Measurements from ENCODE around the gene SWAP70.

The SWAP70 gene

DNA sequence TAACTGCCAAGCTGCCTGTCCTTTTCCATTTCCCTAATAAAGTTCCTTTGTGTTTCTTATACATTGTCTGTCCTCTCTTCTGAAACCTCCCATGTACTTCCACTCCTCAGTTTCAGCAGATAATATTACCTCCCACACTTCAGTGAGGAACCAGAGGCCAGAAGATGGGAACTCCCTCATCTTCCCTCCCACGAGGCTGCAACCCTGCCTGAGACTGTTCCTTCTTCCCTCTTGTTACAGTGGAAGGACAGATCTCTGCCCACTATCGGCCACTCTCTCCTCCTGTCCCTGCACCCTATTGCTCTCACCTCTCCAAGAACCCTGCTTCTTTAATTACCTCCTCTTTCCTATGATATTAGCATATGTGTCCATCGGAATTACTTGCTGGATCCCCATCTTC, 38.1 kb upstream of the SWAP70 start:
- Histone ChIP-seq H3K36me3 (ENCODE audit: control insufficient read depth, insufficient read depth, low read length) (no peaks in the 10 kb centered on the region), H3K9me3 (ENCODE audit: control insufficient read depth, low read length) (no peaks in the 10 kb centered on the region), H3K27ac (ENCODE audit: low read depth, low read length, severe bottlenecking) (no peak overlapping the region), H3K4me3 (ENCODE audit: extremely low read depth, insufficient read depth, low read length, poor library complexity, severe bottlenecking) (no peak overlapping the region), H3K4me1 (ENCODE audit: control insufficient read depth, insufficient read depth, low read length, poor library complexity, severe bottlenecking) (peaks cover 13% of the 10 kb centered on the region)
- 78 to 86% methylated on average over 3 of the region's 3 CpGs for WGBS, 2 experiments (ENCODE audit: insufficient coverage in 2 of 2)

DNA sequence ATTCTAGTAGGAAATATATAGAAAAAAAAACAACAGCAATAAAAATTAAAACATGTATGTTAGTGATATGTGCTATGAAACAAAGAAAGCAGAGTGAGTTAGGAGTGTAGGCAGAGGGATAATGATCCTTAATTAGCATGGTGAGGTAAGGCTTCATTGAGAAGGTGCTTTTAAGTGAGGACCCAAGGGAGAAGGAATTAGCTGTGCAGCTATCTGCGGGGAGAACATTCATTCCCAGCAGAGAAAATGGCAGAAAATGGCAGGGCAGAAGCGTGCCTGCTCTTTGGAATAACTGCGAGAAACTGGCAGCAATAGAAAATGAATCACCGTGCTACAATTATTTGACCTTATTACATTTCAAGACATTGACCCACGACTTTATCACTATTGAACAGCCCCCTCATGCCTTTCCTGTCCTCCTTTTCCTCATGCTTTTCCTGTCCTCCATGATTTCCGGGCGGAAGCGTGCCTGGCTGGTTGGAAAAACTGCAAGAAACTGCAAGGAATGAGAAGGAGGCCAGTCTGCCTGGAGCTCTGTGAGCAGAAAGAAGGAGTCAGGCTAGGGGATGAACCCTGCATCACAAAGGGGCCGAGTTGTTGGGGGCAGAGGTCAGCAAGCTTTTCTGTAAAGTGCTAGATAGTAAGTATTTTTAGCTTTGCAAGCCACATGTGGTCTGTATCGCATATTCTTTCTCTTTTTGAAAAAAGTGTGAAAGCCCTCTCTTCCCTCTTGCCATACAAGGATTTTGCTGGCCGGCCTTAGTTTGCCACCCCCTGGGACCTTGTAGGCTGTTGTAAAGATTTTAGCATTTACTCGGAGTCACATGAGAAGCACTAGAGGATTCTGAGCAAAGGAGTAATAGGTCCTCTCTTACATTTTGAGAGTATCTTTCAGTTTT, 37.1 kb upstream of the SWAP70 start:
- H3K27ac ChIP-seq (ENCODE audit: low read depth, low read length, severe bottlenecking): peak overlapping the region; percentile 79
- no peaks in the 10 kb centered on the region for H3K36me3 ChIP-seq (ENCODE audit: control insufficient read depth, insufficient read depth, low read length)
- H3K9me3 ChIP-seq (ENCODE audit: control insufficient read depth, low read length): no peaks in the 10 kb centered on the region
- H3K4me1 ChIP-seq (ENCODE audit: control insufficient read depth, insufficient read depth, low read length, poor library complexity, severe bottlenecking): peaks cover 13% of the 10 kb centered on the region
- 27 to 29% methylated on average over 9 to 11 of the region's 12 CpGs for WGBS, 2 experiments (ENCODE audit: insufficient coverage in 2 of 2)
- peak overlapping the region; percentile 8 for H3K4me3 ChIP-seq (ENCODE audit: extremely low read depth, insufficient read depth, low read length, poor library complexity, severe bottlenecking)

DNA sequence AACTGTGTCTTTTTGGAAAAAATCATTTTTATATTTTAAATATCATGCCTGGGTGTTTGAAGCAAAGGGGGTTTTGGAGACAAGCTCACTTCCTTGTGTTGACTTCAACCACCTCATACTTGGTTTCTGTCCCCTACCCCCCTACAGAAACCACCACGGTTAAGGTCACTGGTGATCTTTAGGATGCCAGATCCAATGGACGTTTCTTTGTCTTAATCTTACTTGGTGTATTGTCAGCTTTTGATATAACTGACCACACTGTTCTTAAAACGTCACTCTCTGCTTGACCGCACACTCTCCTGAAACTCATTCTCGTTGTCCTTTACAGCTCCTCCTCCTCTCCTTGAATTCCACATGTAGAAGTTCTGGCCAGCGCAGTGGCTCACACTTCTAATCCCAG, 34.8 kb upstream of the SWAP70 start:
- 88 to 95% methylated on average over 4 to 6 of the region's 6 CpGs for WGBS, 2 experiments (ENCODE audit: insufficient coverage in 2 of 2)
- H3K4me1 ChIP-seq (ENCODE audit: control insufficient read depth, insufficient read depth, low read length, poor library complexity, severe bottlenecking): peaks cover 13% of the 10 kb centered on the region
- no peaks in the 10 kb centered on the region for H3K9me3 ChIP-seq (ENCODE audit: control insufficient read depth, low read length)
- H3K36me3 ChIP-seq (ENCODE audit: control insufficient read depth, insufficient read depth, low read length): no peaks in the 10 kb centered on the region
- no peak overlapping the region for H3K27ac ChIP-seq (ENCODE audit: low read depth, low read length, severe bottlenecking)
- no peak overlapping the region for H3K4me3 ChIP-seq (ENCODE audit: extremely low read depth, insufficient read depth, low read length, poor library complexity, severe bottlenecking)

DNA sequence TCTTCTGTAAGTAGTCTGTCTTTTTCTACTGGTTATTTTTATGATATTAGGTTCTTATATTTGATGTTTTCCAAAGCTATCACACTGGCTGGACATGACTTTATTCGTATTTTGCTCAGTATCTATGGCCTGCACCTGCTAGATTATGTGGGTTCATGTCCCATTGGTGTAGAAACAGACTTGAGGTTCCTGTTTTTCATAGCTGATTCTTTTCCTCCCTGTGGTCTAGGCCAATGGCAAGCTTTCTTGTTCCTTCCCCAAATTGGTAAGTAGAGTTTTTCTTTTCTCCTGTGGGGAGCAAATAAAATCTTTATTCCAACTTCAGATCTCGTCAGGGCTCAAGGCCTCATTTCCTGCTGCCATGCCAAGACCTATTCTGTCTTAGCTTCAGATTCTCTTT, 30.2 kb upstream of the SWAP70 start:
- H3K9me3 ChIP-seq (ENCODE audit: control insufficient read depth, low read length): no peaks in the 10 kb centered on the region
- no peak overlapping the region for H3K4me3 ChIP-seq (ENCODE audit: extremely low read depth, insufficient read depth, low read length, poor library complexity, severe bottlenecking)
- WGBS, 2 experiments (ENCODE audit: insufficient coverage in 2 of 2): 94% methylated on average over 2 of the region's 2 CpGs; no CpG with 5 or more reads in 1 of the 2 experiments
- H3K36me3 ChIP-seq (ENCODE audit: control insufficient read depth, insufficient read depth, low read length): no peaks in the 10 kb centered on the region
- H3K27ac ChIP-seq (ENCODE audit: low read depth, low read length, severe bottlenecking): no peak overlapping the region
- H3K4me1 ChIP-seq (ENCODE audit: control insufficient read depth, insufficient read depth, low read length, poor library complexity, severe bottlenecking): no peaks in the 10 kb centered on the region

DNA sequence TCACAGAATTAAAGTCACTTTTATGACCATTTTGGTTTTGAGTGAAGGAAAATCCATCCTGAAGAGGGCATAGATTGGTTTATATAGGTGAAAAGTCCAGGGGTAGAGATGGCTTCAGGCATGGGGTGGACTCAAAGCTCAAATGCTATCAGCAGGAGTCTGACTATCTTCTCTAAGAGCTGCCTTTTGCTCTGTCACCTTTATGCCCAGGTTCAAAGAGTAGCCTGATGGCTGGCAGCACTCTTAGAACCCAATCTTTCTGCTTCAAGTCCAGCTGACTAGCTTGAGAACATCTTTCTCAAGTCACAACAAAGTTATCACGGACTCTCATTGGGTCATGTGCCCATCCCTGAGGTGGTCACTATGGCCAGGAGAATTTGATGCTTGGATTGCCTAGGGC, 27.2 kb upstream of the SWAP70 start:
- Histone ChIP-seq H3K9me3 (ENCODE audit: control insufficient read depth, low read length) (no peaks in the 10 kb centered on the region), H3K4me1 (ENCODE audit: control insufficient read depth, insufficient read depth, low read length, poor library complexity, severe bottlenecking) (no peaks in the 10 kb centered on the region), H3K27ac (ENCODE audit: low read depth, low read length, severe bottlenecking) (no peak overlapping the region), H3K36me3 (ENCODE audit: control insufficient read depth, insufficient read depth, low read length) (no peaks in the 10 kb centered on the region), H3K4me3 (ENCODE audit: extremely low read depth, insufficient read depth, low read length, poor library complexity, severe bottlenecking) (no peak overlapping the region)
- 67 to 100% methylated on average over 1 of the region's 1 CpG for WGBS, 2 experiments (ENCODE audit: insufficient coverage in 2 of 2)

DNA sequence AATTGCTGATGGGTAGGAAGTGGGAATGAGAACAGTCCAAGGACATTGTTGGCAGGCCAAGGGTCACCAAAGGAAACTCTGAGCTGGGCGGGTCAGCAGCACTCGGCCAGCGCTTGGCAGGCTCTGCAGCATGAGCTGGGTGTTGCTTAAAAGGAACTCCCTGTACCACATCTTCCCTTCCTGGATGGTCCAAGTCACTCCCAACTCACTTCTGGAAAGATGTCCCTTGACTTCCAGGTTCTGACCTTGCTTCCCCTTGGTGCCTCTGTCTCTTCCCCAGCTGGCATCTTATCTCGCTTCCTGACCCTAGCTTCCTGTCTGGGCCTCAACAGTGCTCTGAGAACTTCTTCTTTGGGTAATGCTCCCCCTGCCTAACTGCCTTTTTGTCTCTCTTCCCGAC, 24.8 kb upstream of the SWAP70 start:
- Histone ChIP-seq H3K4me3 (ENCODE audit: extremely low read depth, insufficient read depth, low read length, poor library complexity, severe bottlenecking) (no peak overlapping the region), H3K36me3 (ENCODE audit: control insufficient read depth, insufficient read depth, low read length) (no peaks in the 10 kb centered on the region), H3K4me1 (ENCODE audit: control insufficient read depth, insufficient read depth, low read length, poor library complexity, severe bottlenecking) (no peaks in the 10 kb centered on the region), H3K9me3 (ENCODE audit: control insufficient read depth, low read length) (no peaks in the 10 kb centered on the region), H3K27ac (ENCODE audit: low read depth, low read length, severe bottlenecking) (no peak overlapping the region)
- 95 to 97% methylated on average over 4 of the region's 5 CpGs for WGBS, 2 experiments (ENCODE audit: insufficient coverage in 2 of 2)

DNA sequence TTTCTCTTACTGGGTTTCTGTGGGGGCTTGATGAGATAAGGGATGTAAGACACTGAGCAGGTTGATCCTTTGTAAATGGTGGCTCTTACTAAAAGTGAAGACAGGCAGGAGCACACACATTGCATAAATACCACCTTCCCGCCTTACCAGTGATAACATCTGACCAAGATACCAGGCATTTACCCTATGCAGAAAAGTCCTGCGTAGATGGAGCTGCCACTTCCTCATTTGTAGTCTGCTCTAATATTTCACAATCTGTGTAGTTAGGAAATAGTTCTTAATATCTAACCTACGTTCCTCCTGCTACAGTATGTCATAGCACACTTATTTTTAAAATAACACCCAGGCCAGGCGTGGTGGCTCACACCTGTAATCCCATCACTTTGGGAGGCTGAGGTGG, 23.9 kb upstream of the SWAP70 start:
- no peaks in the 10 kb centered on the region for H3K4me1 ChIP-seq (ENCODE audit: control insufficient read depth, insufficient read depth, low read length, poor library complexity, severe bottlenecking)
- no peak overlapping the region for H3K4me3 ChIP-seq (ENCODE audit: extremely low read depth, insufficient read depth, low read length, poor library complexity, severe bottlenecking)
- H3K27ac ChIP-seq (ENCODE audit: low read depth, low read length, severe bottlenecking): no peak overlapping the region
- no peaks in the 10 kb centered on the region for H3K36me3 ChIP-seq (ENCODE audit: control insufficient read depth, insufficient read depth, low read length)
- 100% methylated on average over 1 to 2 of the region's 4 CpGs for WGBS, 2 experiments (ENCODE audit: insufficient coverage in 2 of 2)
- H3K9me3 ChIP-seq (ENCODE audit: control insufficient read depth, low read length): no peaks in the 10 kb centered on the region

DNA sequence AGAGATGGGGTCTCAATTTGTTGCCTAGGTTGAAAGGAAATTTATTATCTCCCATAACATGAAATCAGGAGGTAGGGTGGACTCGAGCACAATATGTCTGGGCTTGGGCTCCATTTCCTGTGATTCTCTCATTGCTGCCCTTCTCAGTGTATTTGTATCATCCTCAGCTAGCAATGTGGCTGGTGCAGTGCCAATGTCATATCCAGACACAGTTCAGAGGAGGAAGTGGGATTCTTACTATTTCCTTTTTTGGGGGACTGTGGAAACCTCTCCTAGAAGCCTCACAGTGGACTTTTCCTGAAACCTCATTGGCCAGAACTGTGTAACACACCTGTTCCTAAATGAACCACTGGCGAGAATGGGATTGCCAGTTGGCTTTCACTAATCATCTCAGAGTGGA, 21.0 kb upstream of the SWAP70 start:
- Histone ChIP-seq H3K27ac (ENCODE audit: low read depth, low read length, severe bottlenecking) (no peak overlapping the region), H3K4me3 (ENCODE audit: extremely low read depth, insufficient read depth, low read length, poor library complexity, severe bottlenecking) (no peak overlapping the region), H3K4me1 (ENCODE audit: control insufficient read depth, insufficient read depth, low read length, poor library complexity, severe bottlenecking) (no peaks in the 10 kb centered on the region), H3K9me3 (ENCODE audit: control insufficient read depth, low read length) (peaks cover 4% of the 10 kb centered on the region), H3K36me3 (ENCODE audit: control insufficient read depth, insufficient read depth, low read length) (no peaks in the 10 kb centered on the region)
- WGBS, 2 experiments (ENCODE audit: insufficient coverage in 2 of 2): no CpG with 5 or more reads among the region's 2 CpGs

DNA sequence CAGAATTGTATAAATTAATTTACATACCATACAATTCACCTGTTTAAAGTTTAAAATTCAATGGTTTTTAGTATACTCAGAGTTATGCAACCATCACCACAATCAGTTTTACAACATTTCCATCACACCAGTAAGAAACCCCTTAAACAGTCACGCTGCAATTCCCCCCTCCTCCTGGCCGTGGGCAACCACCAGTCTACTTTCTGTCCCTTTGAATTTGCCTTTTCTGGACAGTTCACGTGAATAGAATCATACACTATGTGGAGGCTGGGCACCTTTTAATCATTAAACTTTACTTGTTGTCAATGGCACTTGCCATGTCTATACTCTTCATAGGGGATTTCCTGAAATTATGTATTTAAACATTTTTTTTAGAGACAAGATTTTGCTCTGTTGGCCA, 20.1 kb upstream of the SWAP70 start:
- H3K9me3 ChIP-seq (ENCODE audit: control insufficient read depth, low read length): peaks cover 4% of the 10 kb centered on the region
- no peak overlapping the region for H3K27ac ChIP-seq (ENCODE audit: low read depth, low read length, severe bottlenecking)
- 74 to 88% methylated on average over 2 to 3 of the region's 3 CpGs for WGBS, 2 experiments (ENCODE audit: insufficient coverage in 2 of 2)
- H3K4me1 ChIP-seq (ENCODE audit: control insufficient read depth, insufficient read depth, low read length, poor library complexity, severe bottlenecking): no peaks in the 10 kb centered on the region
- no peaks in the 10 kb centered on the region for H3K36me3 ChIP-seq (ENCODE audit: control insufficient read depth, insufficient read depth, low read length)
- no peak overlapping the region for H3K4me3 ChIP-seq (ENCODE audit: extremely low read depth, insufficient read depth, low read length, poor library complexity, severe bottlenecking)

DNA sequence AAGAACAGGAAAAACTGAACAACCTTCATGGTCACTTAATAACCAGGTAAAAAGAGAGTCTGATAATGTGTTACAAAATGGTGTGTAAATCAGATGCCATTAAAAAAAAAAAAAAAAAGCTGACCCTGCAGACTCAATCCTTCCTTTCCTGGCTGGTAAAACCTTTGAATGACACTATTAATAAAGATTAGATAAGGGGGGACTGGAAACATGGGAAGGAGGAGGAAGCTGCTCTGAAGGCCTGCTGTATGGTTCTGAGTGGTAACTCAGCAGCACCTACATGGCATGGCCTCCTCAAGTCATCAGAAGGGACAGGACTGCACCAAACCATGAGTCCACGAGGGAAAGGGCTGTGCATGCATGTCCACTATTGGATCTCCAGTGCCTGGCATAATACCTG, 18.0 kb upstream of the SWAP70 start:
- Histone ChIP-seq H3K36me3 (ENCODE audit: control insufficient read depth, insufficient read depth, low read length) (no peaks in the 10 kb centered on the region), H3K4me1 (ENCODE audit: control insufficient read depth, insufficient read depth, low read length, poor library complexity, severe bottlenecking) (no peaks in the 10 kb centered on the region), H3K4me3 (ENCODE audit: extremely low read depth, insufficient read depth, low read length, poor library complexity, severe bottlenecking) (no peak overlapping the region), H3K9me3 (ENCODE audit: control insufficient read depth, low read length) (peaks cover 4% of the 10 kb centered on the region), H3K27ac (ENCODE audit: low read depth, low read length, severe bottlenecking) (no peak overlapping the region)
- 94 to 100% methylated on average over 1 of the region's 1 CpG for WGBS, 2 experiments (ENCODE audit: insufficient coverage in 2 of 2)

DNA sequence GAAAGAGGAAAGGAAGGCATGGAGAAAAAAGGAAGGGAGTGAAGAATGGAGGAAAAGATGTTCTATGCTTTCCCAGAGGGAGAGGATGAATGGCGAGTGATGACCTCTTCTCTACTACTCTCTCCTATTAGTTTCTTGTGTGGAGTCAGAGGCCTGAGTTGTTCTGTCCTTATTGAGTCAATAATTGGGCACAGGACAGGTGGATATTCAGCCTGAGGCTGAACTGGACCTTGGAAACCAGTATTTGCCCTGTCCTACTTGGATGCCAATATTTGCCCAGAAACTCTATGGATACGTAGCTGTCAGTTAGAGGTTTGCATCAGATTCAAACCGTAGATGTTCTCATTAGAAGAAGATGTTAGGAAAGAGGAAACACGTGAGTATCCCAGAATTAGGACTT, 17.6 kb upstream of the SWAP70 start:
- no peak overlapping the region for H3K4me3 ChIP-seq (ENCODE audit: extremely low read depth, insufficient read depth, low read length, poor library complexity, severe bottlenecking)
- whole genome bisulfite sequencing, 2 experiments (ENCODE audit: insufficient coverage in 2 of 2): 93 to 97% methylated on average over 3 of the region's 4 CpGs
- H3K9me3 ChIP-seq (ENCODE audit: control insufficient read depth, low read length): peaks cover 4% of the 10 kb centered on the region
- no peaks in the 10 kb centered on the region for H3K4me1 ChIP-seq (ENCODE audit: control insufficient read depth, insufficient read depth, low read length, poor library complexity, severe bottlenecking)
- no peaks in the 10 kb centered on the region for H3K36me3 ChIP-seq (ENCODE audit: control insufficient read depth, insufficient read depth, low read length)
- no peak overlapping the region for H3K27ac ChIP-seq (ENCODE audit: low read depth, low read length, severe bottlenecking)
